NCI-H1105 (cell line): ENCODE measurements around the gene OR8K3.
A peak's percentile ranks its signal among the peaks of the same experiment; 100 is the strongest.

ENCODE experiments used
- DNase-seq: peaks from one replicate; lab custom pipeline; 2025; lab: John Stamatoyannopoulos, UW

The OR8K3 gene

GRCh38 chr11:56314844-56315243, at the start of gene OR8K3:
Gene OR8K3, plus strand, starts transcription at chr11:56315144. Its CDS starts 3,163 bp downstream, at chr11:56318307.
- DNase-seq = no peak

- peak; percentile 2 for DNase-seq
Observed at GRCh38 chr11:56271092-56271491, 43.9 kb upstream of the OR8K3 start.

DNA sequence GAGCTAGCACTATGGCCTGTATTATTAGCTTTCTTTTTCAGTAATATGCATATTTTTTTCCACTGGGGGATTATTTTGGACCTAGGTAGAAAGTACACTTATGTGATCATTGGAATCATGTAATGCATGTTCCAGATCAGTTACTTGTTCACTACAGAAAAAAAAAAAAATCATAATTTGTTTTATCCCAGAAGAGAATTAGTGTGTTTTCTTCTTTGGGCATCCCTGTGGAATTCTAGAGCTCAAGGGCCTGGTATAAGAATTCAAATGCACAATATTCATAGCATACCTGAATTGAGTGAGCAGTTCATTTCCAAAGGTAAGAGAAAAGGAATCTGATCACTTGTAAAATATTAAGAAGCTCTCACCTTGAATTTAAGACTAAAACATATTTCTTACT, 41.1 kb upstream of the OR8K3 start, which contains the start of gene OR5T1:
TSS of gene OR5T1 (plus strand) at position 301 of the 400 bp plus-strand sequence. CDS start 1,485 bp downstream, outside the sequence.
- no peak for DNase-seq

DNA sequence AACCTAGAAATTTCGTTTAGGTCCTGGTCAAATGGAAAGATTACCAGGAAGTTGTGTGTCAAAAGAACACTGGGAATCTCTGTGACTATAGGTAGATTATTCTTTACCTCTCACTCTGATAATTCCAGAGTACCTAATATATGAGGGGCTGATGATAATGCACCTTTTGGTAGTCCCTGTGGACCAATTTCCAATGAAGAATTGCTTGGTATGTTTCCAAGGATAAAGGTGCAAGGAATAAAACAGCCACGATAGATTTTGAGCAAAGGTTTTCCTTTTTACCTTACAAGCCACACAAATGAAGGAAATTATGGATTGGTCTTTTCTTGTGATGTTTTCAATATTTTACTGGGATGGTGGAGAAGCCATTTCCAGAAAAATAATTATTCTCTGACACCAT, 22.8 kb upstream of the OR8K3 start, which contains the start of gene OR8H1:
TSS of gene OR8H1 (minus strand) at position 101 of the 400 bp plus-strand sequence. CDS start 1,192 bp downstream, outside the sequence.
- DNase-seq = no peak

GRCh38 chr11:56296898-56297297, 18.0 kb upstream of the OR8K3 start:
- no peak for DNase-seq

GRCh38 chr11:56307836-56308235, 7.1 kb upstream of the OR8K3 start:
- DNase-seq = no peak

DNA sequence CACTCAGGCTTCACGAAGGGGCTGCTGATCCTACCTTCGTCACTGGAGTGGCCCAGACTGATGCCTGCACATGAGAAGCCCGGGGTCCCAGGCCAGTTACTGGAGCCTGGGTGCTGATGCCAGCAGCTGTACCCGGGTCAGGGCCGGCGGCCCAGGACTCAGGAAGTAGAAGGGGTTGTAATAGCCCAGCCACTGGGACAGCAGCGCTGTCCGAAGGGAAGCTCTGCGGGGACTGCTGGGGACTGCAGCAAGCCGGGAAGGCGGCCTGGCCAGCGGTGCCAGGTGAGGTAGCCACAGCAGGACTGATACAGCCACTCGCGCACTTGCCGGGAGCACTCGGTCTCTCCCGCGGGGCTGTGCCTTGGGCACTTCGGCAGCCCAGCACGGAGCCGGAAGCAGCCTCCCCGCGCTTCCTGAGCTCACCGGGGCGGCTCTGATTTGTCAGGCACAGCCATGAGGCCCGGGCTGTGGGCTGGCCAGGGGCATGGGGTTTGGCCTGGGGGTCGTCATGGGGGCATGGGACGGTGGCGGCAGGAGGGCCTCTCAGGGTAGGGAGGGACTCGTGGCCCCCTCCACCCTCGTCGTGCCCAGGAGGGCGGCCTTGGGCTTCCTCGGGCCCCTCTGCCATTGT, 17.0 kb downstream of the OR8K3 start:
- DNase-seq = no peak

DNA sequence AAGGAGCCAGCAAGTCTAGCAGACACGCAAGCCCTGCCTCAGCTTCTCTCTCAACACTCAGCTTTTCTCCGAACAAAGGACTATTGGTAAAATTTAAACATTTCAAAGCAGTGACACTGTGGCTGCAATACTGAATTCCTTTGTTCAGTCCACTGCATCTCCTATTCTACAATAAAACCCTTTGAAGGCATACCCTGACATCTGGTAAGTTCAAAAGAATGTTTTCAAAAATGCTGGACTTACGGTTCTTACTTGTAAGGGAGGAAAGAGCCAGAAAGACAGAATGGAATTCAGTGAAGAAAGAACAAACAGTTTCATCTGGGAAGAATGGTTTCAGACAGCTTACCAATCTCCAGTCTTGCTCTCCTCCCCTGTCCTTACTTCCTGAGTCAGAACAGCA, 18.2 kb downstream of the OR8K3 start:
- DNase-seq = no peak

GRCh38 chr11:56340289-56340688, 25.3 kb downstream of the OR8K3 start:
- no peak for DNase-seq

DNA sequence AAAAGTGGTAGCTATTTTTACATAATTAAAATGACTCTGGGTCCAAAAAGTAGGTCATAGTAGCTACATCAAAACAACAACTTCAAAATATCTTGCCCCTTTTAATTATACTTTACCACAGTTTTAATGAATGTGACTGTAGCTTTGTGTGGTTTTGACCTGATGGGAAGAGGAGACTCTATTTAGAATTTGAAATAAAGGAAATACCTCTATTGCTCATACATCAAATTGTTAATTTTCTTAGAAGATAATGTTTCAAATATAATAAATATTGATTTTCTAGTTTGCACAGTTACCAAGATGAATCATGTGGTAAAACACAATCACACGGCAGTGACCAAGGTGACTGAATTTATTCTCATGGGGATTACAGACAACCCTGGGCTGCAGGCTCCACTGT, 30.8 kb downstream of the OR8K3 start, which contains the start of gene OR8K1:
TSS of gene OR8K1 (plus strand) at position 301 of the 400 bp plus-strand sequence. CDS start at position 301, 0 bp downstream.
- DNase-seq = no peak

DNA sequence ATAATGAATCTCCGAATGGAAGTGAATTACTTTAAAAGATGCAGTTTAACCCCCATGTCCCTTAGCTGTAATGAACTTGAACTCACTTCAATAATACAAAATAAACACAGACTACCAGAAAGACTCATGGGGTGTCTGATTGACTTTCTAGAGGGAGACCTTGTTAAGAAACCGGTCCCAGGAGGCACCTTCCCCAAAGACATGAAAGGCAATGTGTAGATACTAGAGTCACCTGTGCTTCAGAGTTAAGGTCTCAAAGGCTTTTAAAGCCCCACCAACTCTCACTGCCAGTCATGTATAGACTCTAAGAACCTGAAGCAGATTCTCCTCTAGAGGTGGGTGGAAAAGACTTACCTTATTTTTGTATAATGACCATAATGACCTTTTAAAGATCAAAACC, 39.0 kb downstream of the OR8K3 start, which contains the start of gene OR8J1:
TSS of gene OR8J1 (plus strand) at position 301 of the 400 bp plus-strand sequence. CDS start 5,956 bp downstream, outside the sequence.
- no peak for DNase-seq
